K562 (cell line): Measurements from ENCODE around the gene NPR3.

Source experiments
- CREBBP ChIP-seq: IDR thresholded peaks from one replicate; pipeline ENCODE4 v1.6.1; 2012; ENCODE audit warnings: low read depth, mild to moderate bottlenecking, control low read depth, inconsistent platforms, low read length
- FOSL1 ChIP-seq: fragments of 200-800 bp; sonication (Bioruptor generic); conservative IDR thresholded peaks from 2 replicates; pipeline ENCODE4 v1.6.1; 2016; ENCODE audit warnings: missing genetic modification characterization, missing compliant biosample characterization
- ZFX ChIP-seq: sonication (generic); formaldehyde crosslinking; IDR thresholded peaks from 2 replicates; pipeline ENCODE4 v1.8.0; 2022; ENCODE audit warnings: mild to moderate bottlenecking, missing genetic modification reagents, moderate library complexity
- TF ChIP-seq, protein P1 (sequence below), 2 experiments: fragments of 450-650 bp; IDR thresholded peaks; 2 replicates each; pipeline ENCODE4 v1.6.1; 2016
- TF ChIP-seq, protein P2 (sequence below): sonication (generic); formaldehyde crosslinking; IDR thresholded peaks from 2 replicates; pipeline ENCODE4 v1.8.1; 2022; ENCODE audit warnings: missing genetic modification reagents
- TF ChIP-seq, protein P3 (sequence below): fragments of 450-650 bp; formaldehyde crosslinking; IDR thresholded peaks from 2 replicates; pipeline ENCODE4 v1.4.0; 2022; ENCODE audit warnings: missing genetic modification characterization
- TF ChIP-seq, protein P4 (sequence below): sonication (generic); formaldehyde crosslinking; IDR thresholded peaks from 2 replicates; pipeline ENCODE4 v1.9.0; 2022; ENCODE audit warnings: mild to moderate bottlenecking, missing genetic modification reagents

DNA sequence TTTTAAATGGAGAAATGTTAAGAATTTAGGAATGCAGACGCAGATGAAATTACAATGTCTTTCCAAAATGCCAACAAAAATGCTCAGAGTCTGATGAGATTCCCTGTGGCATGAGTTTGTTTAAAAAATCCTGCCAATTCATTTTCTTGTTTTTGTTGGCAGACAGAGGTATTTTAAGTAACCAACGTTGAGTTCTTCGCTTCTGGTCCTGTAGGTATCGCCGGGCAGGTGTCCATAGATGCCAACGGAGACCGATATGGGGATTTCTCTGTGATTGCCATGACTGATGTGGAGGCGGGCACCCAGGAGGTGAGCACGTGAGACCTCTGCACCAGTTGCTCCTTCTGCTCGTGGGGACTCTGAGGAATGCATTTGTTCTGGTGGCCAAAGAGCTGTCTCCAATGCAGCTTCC lies 69.4 kb downstream of the NPR3 start:
- TF ChIP-seq CREBBP (no peak), ZFX (CRISPR knock-in tag) (no peak), FOSL1 (no peak)
- TF ChIP-seq, protein P1, sequence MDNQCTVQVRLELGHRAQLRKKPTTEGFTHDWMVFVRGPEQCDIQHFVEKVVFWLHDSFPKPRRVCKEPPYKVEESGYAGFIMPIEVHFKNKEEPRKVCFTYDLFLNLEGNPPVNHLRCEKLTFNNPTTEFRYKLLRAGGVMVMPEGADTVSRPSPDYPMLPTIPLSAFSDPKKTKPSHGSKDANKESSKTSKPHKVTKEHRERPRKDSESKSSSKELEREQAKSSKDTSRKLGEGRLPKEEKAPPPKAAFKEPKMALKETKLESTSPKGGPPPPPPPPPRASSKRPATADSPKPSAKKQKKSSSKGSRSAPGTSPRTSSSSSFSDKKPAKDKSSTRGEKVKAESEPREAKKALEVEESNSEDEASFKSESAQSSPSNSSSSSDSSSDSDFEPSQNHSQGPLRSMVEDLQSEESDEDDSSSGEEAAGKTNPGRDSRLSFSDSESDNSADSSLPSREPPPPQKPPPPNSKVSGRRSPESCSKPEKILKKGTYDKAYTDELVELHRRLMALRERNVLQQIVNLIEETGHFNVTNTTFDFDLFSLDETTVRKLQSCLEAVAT (IDR thresholded peaks at IDR 0.05), result no peak
- TF ChIP-seq, protein P2, sequence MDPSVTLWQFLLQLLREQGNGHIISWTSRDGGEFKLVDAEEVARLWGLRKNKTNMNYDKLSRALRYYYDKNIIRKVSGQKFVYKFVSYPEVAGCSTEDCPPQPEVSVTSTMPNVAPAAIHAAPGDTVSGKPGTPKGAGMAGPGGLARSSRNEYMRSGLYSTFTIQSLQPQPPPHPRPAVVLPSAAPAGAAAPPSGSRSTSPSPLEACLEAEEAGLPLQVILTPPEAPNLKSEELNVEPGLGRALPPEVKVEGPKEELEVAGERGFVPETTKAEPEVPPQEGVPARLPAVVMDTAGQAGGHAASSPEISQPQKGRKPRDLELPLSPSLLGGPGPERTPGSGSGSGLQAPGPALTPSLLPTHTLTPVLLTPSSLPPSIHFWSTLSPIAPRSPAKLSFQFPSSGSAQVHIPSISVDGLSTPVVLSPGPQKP, result no peak
- TF ChIP-seq, protein P3, sequence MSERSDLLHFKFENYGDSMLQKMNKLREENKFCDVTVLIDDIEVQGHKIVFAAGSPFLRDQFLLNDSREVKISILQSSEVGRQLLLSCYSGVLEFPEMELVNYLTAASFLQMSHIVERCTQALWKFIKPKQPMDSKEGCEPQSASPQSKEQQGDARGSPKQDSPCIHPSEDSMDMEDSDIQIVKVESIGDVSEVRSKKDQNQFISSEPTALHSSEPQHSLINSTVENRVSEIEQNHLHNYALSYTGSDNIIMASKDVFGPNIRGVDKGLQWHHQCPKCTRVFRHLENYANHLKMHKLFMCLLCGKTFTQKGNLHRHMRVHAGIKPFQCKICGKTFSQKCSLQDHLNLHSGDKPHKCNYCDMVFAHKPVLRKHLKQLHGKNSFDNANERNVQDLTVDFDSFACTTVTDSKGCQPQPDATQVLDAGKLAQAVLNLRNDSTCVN (CRISPR knock-in tag), result no peak
- TF ChIP-seq, protein P4, sequence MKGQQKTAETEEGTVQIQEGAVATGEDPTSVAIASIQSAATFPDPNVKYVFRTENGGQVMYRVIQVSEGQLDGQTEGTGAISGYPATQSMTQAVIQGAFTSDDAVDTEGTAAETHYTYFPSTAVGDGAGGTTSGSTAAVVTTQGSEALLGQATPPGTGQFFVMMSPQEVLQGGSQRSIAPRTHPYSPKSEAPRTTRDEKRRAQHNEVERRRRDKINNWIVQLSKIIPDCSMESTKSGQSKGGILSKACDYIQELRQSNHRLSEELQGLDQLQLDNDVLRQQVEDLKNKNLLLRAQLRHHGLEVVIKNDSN (CRISPR knock-in tag), result no peak
